Right lobe of liver (tissue), 4 donors: Measurements from ENCODE around the gene PPP1R36.

Experiments used
- POLR2A ChIP-seq: fragments of 450-650 bp; IDR thresholded peaks from one replicate; pipeline ENCODE4 v1.6.1; 2017; ENCODE audit warnings: antibody characterized with exemption, mild to moderate bottlenecking
- TF ChIP-seq, protein P1 (sequence below), 4 donors: fragments of 200-600 bp in 3 of 4; fragments of 450-650 bp in 1 of 4; IDR thresholded peaks; one replicate each; pipeline versions ENCODE4 v1.5.1 to v1.8.0; 2016 to 2022; ENCODE audit warnings: antibody characterized with exemption in 4 of 4, mild to moderate bottlenecking in 2 of 4
- donor health status: DM: no; HTN: no; CAD: no.
- donor health status: DM: no; HTN: no; CAD: no.
- donor health status: DM: no; HTN: yes; CAD: no.

DNA sequence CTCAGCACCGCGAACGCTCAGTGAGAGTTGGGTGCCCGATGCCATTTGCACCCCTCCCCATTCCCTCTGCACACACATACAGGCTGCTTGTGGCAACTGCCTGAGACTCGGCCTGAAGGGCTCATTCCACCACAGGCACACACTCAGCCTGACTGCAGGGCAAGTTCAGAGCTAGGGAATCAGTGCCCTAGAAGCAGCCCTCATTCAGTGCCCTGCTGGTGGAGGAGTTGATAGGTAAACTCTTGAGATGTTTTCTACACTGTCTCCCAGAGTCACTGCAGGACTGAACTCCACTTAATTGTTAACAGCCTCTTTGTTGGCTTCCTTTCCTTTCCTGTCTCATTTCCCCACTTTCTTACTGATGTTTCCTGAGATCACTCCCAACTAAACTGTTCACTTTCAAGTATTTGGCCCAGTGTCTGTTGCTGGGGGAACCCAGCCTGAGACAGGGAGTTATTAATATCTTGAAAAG lies 16.9 kb downstream of the PPP1R36 start:
- TF ChIP-seq, protein P1, sequence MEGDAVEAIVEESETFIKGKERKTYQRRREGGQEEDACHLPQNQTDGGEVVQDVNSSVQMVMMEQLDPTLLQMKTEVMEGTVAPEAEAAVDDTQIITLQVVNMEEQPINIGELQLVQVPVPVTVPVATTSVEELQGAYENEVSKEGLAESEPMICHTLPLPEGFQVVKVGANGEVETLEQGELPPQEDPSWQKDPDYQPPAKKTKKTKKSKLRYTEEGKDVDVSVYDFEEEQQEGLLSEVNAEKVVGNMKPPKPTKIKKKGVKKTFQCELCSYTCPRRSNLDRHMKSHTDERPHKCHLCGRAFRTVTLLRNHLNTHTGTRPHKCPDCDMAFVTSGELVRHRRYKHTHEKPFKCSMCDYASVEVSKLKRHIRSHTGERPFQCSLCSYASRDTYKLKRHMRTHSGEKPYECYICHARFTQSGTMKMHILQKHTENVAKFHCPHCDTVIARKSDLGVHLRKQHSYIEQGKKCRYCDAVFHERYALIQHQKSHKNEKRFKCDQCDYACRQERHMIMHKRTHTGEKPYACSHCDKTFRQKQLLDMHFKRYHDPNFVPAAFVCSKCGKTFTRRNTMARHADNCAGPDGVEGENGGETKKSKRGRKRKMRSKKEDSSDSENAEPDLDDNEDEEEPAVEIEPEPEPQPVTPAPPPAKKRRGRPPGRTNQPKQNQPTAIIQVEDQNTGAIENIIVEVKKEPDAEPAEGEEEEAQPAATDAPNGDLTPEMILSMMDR (IDR thresholded peaks at IDR 0.05), result no peak
- no peak for TF ChIP-seq POLR2A
